GM18498 (cell line): ENCODE data around the gene KRT73.

Experiments used
- ATAC-seq: cut with Tn5 transposase; IDR thresholded peaks from one replicate; pipeline ENCODE4 v1.9.1; 2021; ENCODE audit warnings: mild to moderate bottlenecking, moderate library complexity; ENCODE audit not compliant: unreplicated experiment

The KRT73 gene

DNA sequence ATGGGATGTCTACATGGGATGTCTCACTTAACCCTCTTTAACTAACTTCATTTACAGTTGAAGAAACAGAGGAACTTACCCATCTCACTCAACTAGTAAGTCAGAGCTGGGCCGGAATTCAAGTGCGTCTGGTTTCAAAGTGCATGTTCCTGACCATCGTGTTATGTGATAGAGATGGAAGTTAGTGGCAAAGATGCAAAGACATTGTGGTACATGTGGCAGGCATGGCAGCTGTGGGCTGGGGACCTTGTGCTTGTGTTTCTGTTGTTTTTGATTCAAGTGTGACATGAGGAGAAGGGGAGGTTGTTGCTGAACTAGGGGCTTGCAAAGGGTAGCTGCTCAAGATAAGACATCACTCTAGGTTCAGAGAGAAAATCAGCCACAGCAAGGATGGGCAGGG is 42.4 kb downstream of the KRT73 start:
- ATAC-seq = no peak

DNA sequence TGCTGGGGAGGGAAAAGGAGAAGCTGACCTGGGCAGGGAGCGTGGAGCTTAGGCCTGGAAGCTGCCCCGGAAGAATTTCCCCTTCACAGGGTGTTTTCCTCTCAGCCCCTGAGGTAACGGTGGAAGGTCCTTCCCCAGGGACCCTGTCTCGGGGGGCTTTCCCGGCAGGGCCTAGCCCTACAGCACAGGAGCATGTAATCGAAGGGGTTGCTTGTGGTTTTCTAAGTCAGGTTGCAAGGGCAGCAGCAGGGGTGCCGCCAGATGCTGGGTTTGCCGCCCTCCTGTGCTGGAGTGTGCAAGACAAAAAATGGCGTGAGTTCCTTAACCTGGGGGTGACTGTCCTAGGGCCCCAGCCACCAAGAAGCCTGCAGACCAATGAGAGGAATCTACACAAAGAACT is 43.1 kb downstream of the KRT73 start:
- no peak for ATAC-seq

DNA sequence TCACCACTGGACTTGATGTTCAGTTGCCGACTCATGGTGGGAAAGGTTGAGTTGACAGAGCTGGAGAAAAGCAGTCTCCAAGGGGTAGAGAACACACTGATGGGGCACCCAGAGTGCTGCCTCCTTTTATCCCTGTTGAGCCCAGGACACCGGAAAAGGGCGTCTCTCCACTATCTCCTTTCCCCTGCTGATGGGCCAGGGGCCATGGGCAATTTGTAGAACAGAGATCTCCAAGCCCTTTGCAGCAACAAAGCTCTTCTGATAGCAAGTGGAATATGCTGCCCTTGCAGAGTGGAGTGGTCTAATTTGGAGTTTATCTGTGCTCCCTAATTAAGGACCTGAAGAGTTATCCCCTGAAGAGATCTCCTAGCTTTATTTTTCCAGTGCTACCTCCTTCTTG is 44.6 kb downstream of the KRT73 start, which contains the start of gene KRT74:
TSS of gene KRT74 (minus strand) at position 101 of the 400 bp plus-strand sequence. CDS start at position 35, 66 bp downstream.
- ATAC-seq = no peak

DNA sequence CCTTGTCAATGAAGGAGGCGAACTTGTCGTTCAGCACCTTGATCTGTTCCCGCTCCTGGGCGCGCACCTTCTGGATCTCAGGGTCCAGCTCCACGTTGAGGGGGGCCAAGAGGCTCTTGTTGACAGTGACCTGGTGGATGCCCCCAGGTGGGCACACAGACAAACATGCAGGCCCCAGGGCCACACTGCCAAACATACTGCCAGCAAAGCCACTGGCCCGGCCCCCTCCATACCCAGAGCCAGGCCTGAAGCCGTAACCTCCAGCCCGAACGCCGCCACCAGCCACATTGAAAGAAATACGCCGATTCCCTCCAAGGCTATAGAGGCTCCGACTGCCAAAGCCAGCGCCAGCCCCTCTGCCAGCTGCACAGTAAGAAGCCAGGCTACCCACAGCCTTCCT is 45.1 kb downstream of the KRT73 start:
- no peak for ATAC-seq

DNA sequence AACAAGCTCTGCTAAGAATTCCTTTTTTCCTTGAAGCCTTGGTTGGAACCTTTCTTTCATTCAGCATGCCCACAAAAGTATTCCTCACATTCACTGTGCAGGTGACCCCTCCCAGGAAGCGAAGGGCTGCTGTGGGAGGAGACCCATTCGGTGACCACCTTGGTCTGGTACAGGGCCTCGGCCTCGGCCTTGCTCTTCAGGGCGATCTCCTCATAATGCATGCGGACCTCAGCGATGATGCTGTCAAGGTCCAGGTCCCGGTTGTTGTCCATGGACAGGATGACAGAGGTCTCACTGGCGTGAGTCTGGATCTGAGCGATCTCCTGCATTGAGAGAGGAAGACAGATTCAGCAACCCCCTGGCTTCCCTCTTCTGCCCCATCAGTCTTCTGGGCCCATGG is 47.8 kb downstream of the KRT73 start:
- no peak for ATAC-seq

DNA sequence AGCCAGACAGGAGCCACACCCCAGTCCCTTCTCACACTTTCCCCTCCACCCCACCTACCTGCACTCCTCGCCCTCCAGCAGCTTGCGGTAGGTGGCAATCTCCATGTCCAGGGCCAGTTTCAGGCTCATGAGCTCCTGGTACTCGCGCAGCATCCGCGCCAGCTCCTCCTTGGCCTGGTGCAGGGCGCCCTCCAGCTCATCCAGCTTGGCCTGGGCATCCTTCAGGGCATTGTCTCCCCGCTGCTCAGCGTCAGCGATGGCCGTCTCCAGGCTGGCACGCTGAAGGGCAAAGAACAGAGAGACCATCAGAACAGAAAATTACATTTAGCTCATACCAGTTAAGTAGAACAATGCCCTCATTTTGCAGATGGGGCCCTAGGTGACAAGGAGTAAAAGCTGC is 50.2 kb downstream of the KRT73 start:
- no peak for ATAC-seq

DNA sequence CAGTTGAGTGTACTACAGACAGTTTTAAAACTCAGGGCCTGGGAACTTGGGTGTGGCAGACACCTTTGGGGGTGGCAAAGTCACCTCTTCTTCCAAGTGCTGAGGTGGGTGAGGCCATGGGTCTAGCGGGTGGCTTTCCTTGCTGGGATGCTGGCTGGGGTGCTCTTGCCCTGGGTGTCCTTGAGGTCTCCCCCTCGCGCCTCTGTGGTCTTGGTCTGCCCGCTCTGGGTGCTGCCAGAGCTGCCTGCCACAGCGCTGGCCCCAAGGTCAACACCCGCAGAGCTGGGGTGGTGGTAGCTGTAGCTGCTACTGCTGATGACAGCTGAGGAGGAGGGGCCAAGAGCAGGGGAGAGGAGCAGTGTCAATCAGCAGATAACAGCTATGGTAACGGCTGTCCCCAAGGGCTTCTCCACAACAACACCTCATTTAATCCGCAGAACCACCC is 51.5 kb downstream of the KRT73 start:
- ATAC-seq = no peak

DNA sequence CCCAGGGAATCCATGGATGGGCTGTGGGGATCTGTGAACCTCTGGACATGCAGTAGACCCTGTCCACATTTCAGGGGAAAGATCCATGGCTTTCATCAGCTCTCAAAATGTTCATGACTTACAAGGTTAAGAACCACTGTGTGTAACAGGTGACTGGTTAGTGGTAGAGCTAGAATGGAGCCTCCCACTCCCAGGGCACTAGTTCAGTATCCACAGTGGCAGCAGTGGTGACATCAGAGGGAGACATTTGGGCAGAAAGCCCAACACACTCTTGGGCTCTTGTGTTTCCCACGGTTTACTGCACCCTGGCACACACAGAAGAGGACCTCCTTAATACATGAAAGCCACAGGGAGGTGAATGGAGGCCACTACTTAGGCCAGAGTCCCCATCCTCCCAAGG is 53.8 kb downstream of the KRT73 start:
- no peak for ATAC-seq

DNA sequence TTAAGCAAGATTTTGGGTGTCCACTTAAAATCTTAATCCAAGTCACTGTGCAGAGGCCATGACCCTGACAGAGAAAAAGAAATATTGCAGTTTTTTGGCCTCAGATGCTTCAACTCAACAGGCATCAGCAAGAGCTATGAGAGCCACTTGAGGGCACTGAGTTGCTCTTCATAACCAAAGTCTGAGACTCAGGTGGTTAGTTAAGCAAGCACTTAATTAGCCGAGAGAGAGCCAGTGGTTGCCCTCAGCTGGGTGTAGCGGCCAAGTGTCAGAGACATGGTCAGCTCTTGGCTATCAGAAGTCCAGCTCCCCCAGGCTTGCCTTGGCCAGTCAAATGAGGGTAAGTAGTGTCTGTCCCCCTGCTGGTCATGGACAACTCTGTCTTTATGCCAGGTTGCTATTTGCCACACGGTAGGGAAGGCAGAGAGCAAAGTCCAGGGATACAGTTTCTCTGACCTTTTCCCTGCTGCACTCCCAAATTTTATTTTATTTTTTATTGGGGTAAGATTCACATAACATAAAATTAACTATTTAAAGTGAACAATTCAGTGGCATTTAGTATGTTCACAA is 56.4 kb downstream of the KRT73 start:
- ATAC-seq = no peak

DNA sequence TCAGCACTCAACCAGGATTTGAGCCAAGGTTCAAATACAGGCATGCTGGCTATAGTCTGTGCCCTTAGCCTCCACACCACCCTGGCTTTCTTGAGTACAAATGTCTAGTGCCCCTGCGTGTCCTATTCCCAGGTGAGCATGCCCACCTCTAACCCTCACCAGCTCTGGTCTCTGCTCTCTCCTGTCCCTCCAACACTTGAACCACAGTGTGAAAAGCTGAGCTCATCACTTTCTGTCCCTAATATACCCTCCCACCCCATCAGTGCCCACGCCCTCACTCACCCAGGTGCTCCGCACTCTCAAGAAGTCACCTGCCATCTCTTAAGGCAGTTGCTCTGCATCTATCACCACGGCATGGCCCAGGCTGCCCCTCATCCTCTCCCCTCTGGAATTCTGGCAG is 58.4 kb downstream of the KRT73 start:
- ATAC-seq = no peak

DNA sequence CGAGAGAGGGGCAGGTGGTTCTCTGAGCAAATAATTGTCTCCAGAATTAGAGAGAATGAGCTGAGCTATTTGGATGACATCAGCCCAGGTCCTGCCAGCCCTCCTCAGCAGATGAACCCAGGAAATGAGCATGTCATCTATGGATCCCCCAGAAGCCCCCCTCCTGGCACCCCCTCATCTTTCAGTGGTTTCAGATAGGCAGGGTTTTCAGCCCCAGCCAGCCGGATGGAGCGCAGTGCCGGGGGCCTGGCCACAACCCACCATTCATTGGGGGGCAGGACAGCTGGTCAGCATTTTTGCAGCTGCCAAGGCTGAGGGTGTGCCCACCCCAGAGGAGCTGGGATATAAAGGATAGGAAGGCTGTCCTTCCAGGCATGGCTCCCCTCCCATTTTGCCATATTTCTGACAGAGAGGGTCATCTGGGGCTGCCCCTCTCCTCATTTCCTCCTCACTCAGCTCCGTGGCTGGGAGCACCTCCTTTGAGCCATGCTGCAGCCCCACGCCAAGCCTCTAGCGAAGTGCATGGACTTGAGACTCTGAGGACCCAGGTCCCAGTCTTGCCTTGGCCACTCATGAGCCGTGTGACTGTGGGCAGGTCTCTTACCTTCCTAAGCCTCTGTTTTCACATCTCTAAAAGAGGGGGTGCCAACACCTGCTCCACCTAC is 59.4 kb downstream of the KRT73 start:
- ATAC-seq = no peak
